ENCODE measurements around the gene FARP1. TPM values are rescaled to one million over a fixed set of nuclear protein-coding genes. Genes with fewer than 3 reads are reported as not detected.
A peak's percentile ranks its signal among the peaks of the same experiment; 100 is the strongest.

FARP1 gene
- total RNA-seq, 2 donors from 2014 or later, result 89.5 to 93.6 TPM

DNA sequence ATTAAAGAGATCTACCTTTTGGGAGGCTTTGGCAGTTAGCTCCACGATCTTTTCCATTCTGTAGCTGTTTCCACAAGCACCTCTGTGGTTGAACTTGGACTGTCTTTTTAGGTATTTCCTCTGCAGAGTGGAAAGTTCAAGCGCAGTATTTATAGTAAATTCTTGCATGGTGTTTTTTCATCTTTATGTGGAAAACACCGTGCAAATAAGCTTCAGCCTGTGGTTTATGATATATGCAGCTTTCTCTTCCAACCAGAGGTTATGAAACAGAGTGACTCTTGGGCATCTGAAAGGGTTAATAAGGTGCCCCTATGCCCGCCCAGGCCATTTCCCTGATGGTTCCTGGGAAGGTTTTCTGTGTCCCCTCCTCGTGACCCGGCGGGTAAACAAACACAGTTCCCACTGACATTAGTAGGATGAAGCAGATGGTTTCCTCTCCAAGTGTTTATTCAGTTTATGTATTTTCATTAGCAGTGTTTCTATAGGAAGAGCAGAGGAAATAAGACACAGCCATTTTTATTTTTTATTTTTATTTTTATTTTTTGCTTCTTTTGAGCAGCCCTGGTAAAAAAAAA lies 73.9 kb downstream of the FARP1 start:
- no peak for DNase-seq
- WGBS, 2 donors, result 52 to 63% methylated on average over 7 of the region's 7 CpGs
- H3K36me3 ChIP-seq (replicated peaks in 1 of 2; ENCODE audit: insufficient read depth in 1 of 2, low read depth in 2 of 2), result no peaks in the 10 kb centered on the region
- no peaks in the 10 kb centered on the region for H3K9me3 ChIP-seq
- no peak overlapping the region for H3K4me3 ChIP-seq
- peak overlapping the region in 1 of 4 donors; percentile 21 for H3K27ac ChIP-seq
- ATAC-seq, result no peak
- TF ChIP-seq POLR2A (IDR thresholded peaks at IDR 0.05), result no peak
- TF ChIP-seq, protein P1, sequence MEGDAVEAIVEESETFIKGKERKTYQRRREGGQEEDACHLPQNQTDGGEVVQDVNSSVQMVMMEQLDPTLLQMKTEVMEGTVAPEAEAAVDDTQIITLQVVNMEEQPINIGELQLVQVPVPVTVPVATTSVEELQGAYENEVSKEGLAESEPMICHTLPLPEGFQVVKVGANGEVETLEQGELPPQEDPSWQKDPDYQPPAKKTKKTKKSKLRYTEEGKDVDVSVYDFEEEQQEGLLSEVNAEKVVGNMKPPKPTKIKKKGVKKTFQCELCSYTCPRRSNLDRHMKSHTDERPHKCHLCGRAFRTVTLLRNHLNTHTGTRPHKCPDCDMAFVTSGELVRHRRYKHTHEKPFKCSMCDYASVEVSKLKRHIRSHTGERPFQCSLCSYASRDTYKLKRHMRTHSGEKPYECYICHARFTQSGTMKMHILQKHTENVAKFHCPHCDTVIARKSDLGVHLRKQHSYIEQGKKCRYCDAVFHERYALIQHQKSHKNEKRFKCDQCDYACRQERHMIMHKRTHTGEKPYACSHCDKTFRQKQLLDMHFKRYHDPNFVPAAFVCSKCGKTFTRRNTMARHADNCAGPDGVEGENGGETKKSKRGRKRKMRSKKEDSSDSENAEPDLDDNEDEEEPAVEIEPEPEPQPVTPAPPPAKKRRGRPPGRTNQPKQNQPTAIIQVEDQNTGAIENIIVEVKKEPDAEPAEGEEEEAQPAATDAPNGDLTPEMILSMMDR (IDR thresholded peaks at IDR 0.05), result no peak
- peaks cover 57% of the 10 kb centered on the region for H3K4me1 ChIP-seq
- no peaks in the 10 kb centered on the region for H3K27me3 ChIP-seq
- intact Hi-C loops (cut with DNase I), result no loop called here

DNA sequence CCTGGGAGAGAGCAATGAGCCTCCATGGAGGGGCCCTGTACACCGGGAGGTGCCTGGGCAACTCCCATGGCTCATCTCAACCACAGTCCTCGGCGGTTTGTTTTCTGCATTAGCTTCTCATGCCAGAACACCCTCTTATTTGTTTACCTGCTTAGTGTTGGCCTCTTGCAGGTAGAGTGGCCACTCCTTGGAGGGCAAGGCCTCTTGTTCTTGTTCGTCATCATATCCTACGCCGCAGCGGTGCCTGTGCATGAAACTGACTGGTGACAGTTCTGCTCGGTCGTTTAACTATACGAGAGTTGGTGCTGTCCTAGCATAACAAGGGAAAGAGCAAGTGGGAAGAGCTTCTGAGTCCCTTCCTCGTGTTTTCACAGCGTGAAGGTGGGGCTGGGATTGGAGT lies 74.7 kb downstream of the FARP1 start:
- TF ChIP-seq, protein P1 (IDR thresholded peaks at IDR 0.05), result no peak
- no peak for TF ChIP-seq POLR2A (IDR thresholded peaks at IDR 0.05)
- H3K27ac ChIP-seq, result no peak overlapping the region
- 90 to 95% methylated on average over 12 of the region's 12 CpGs for WGBS, 2 donors
- H3K4me3 ChIP-seq, result no peak overlapping the region
- no peaks in the 10 kb centered on the region for H3K27me3 ChIP-seq
- intact Hi-C loops (cut with DNase I), result no loop called here
- no peak for DNase-seq
- no peak for ATAC-seq
- no peaks in the 10 kb centered on the region for H3K36me3 ChIP-seq (replicated peaks in 1 of 2; ENCODE audit: insufficient read depth in 1 of 2, low read depth in 2 of 2)
- H3K4me1 ChIP-seq, result peaks cover 65% of the 10 kb centered on the region
- no peaks in the 10 kb centered on the region for H3K9me3 ChIP-seq

DNA sequence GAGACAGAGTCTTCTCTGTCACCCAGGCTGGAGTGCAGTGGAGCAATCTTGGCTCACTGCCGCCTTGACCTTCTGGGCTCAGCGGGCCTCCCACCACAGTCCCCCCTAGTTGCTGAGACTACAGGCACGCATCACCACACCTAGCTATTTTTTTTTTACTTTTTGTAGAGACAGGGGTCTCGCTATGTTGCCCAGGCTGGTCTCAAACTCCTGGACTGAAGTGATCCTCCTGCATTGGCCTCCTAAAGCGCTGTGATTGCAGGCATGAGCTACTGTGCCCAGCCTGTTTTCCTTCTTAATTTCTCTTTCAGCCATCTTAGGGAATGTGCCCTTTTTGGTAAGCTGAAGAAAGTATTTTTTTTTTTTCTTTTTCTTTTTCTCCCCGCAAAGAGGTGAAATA lies 76.8 kb downstream of the FARP1 start:
- H3K4me1 ChIP-seq, result peaks cover 75% of the 10 kb centered on the region
- WGBS, 2 donors, result 77 to 82% methylated on average over 6 of the region's 6 CpGs
- intact Hi-C loops (cut with DNase I), result loop anchor here (10.0 kb wide), 1 partner anchor 55 kb away; no protein-coding TSS in a partner anchor

GRCh38 chr13:98220271-98220791 lies 77.4 kb downstream of the FARP1 start:
- 16 to 18% methylated on average over 4 of the region's 4 CpGs for WGBS, 2 donors
- intact Hi-C loops (cut with DNase I), result loop anchor here (10.0 kb wide), 1 partner anchor 54 kb away; no protein-coding TSS in a partner anchor
- Histone ChIP-seq H3K4me1 (peaks cover 74% of the 10 kb centered on the region), H3K27me3 (no peaks in the 10 kb centered on the region), H3K27ac (peak overlapping the region; percentile 44 to 84 (median 74)), H3K4me3 (no peak overlapping the region), H3K9me3 (no peaks in the 10 kb centered on the region), H3K36me3 (replicated peaks in 1 of 2; ENCODE audit: insufficient read depth in 1 of 2, low read depth in 2 of 2) (no peaks in the 10 kb centered on the region)
- DNase-seq, result peak in 3 of 4 donors; percentile 29 to 48 (median 32)
- TF ChIP-seq, protein P1 (IDR thresholded peaks at IDR 0.05), result peak in 2 of 7 experiments; percentile 2 to 11
- no peak for TF ChIP-seq POLR2A (IDR thresholded peaks at IDR 0.05)
- no peak for ATAC-seq

More for the DNA sequence above, 76.8 kb downstream of the FARP1 start:
- ATAC-seq (no peak), DNase-seq (no peak)
- Histone ChIP-seq H3K9me3 (no peaks in the 10 kb centered on the region), H3K36me3 (replicated peaks in 1 of 2; ENCODE audit: insufficient read depth in 1 of 2, low read depth in 2 of 2) (no peaks in the 10 kb centered on the region), H3K4me3 (no peak overlapping the region), H3K27ac (peak overlapping the region in 3 of 4 donors; percentile 66 to 84 (median 82)), H3K27me3 (no peaks in the 10 kb centered on the region)
- TF ChIP-seq POLR2A (IDR thresholded peaks at IDR 0.05), result no peak
- TF ChIP-seq, protein P1 (IDR thresholded peaks at IDR 0.05), result no peak

Measured in body of pancreas (tissue), 4 donors.